Endothelial cell of umbilical vein (primary cell): ENCODE data around the gene CDHR4.

Source experiments
- EZH2 ChIP-seq: IDR thresholded peaks from 2 replicates; pipeline ENCODE4 v1.6.1; 2012; ENCODE audit warnings: borderline replicate concordance, low read depth, mild to moderate bottlenecking, moderate library complexity, low read length, inconsistent platforms; ENCODE audit not compliant: severe bottlenecking
- MYC ChIP-seq: IDR thresholded peaks from one replicate; pipeline ENCODE4 v1.6.1; 2011; ENCODE audit warnings: mild to moderate bottlenecking, low read depth, low read length
- POLR2A ChIP-seq: IDR thresholded peaks from 2 replicates; pipeline ENCODE4 v1.6.1; 2012; ENCODE audit warnings: low read depth, mild to moderate bottlenecking, control low read depth, low read length
- POLR2AphosphoS5 ChIP-seq: IDR thresholded peaks from 2 replicates; pipeline ENCODE4 v1.6.1; 2012; ENCODE audit warnings: low read depth, mild to moderate bottlenecking, control low read depth, low read length, moderate library complexity; ENCODE audit not compliant: insufficient read depth
- TF ChIP-seq, protein P1 (sequence below), 2 donors: IDR thresholded peaks; 1 replicate in 1 of 2; 2 replicates in 1 of 2; pipeline ENCODE4 v1.5.1; 2011; ENCODE audit warnings: low read length in 2 of 2, mild to moderate bottlenecking in 2 of 2, moderate library complexity in 2 of 2, control low read depth in 1 of 2, inconsistent platforms in 1 of 2, low read depth in 1 of 2; ENCODE audit not compliant: insufficient read depth in 1 of 2; ENCODE audit errors: extremely low read depth in 1 of 2

GRCh38 chr3:49812916-49813496, 13.3 kb upstream of the CDHR4 start:
- TF ChIP-seq, protein P1, sequence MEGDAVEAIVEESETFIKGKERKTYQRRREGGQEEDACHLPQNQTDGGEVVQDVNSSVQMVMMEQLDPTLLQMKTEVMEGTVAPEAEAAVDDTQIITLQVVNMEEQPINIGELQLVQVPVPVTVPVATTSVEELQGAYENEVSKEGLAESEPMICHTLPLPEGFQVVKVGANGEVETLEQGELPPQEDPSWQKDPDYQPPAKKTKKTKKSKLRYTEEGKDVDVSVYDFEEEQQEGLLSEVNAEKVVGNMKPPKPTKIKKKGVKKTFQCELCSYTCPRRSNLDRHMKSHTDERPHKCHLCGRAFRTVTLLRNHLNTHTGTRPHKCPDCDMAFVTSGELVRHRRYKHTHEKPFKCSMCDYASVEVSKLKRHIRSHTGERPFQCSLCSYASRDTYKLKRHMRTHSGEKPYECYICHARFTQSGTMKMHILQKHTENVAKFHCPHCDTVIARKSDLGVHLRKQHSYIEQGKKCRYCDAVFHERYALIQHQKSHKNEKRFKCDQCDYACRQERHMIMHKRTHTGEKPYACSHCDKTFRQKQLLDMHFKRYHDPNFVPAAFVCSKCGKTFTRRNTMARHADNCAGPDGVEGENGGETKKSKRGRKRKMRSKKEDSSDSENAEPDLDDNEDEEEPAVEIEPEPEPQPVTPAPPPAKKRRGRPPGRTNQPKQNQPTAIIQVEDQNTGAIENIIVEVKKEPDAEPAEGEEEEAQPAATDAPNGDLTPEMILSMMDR (IDR thresholded peaks at IDR 0.05; ENCODE audit: extremely low read depth in 1 of 2, insufficient read depth in 1 of 2, low read depth in 1 of 2, low read length in 2 of 2), result no peak
- TF ChIP-seq EZH2, result no peak
- no peak for TF ChIP-seq POLR2A
- TF ChIP-seq POLR2AphosphoS5, result no peak
- no peak for TF ChIP-seq MYC
